Measurements from ENCODE around the gene MS4A3. TPM values are rescaled to one million over a fixed set of nuclear protein-coding genes. Genes with fewer than 3 reads are reported as not detected.
"Not testable (repeated sequence)": the region's sequence is repeated elsewhere in the genome, so short reads cannot be mapped to it uniquely, and the experiment has no call there.

Gene MS4A3
- total RNA-seq, 1 experiment from 2014 or later = not detected

GRCh38 chr11:60098508-60098907 is 42.0 kb downstream of the MS4A3 start:
- peaks cover 19% of the 10 kb centered on the region for H3K9me3 Mint-ChIP-seq (ENCODE audit: unreplicated experiment)
- H3K36me3 ChIP-seq (ENCODE audit: control insufficient read depth, insufficient read depth, low read length) = no peaks in the 10 kb centered on the region
- BruUV-seq (replicated peaks) = no TSS peak
- ChIA-PET POLR2A (no interaction called here), CTCF (interaction anchor here (0.7 kb wide), 1 partner anchor 30 kb away, joined by 7 read pairs; no protein-coding TSS in a partner anchor)
- no peaks in the 10 kb centered on the region for H3K9me3 ChIP-seq
- H3K36me3 Mint-ChIP-seq (ENCODE audit: insufficient read depth, unreplicated experiment) = no peaks in the 10 kb centered on the region
- intact Hi-C loops (cut with micrococcal nuclease; ENCODE audit: unreplicated experiment) = no loop called here
- no peak overlapping the region for H3K4me3 Mint-ChIP-seq (ENCODE audit: unreplicated experiment)
- H3K4me1 Mint-ChIP-seq (ENCODE audit: low read depth, unreplicated experiment) = peaks cover 16% of the 10 kb centered on the region
- no peaks in the 10 kb centered on the region for H3K27me3 Mint-ChIP-seq (ENCODE audit: insufficient read depth, unreplicated experiment)
- TF ChIP-seq CTCF (IDR thresholded peaks at IDR 0.05; ENCODE audit: insufficient read depth in 1 of 2, low read depth in 1 of 2, low read length in 1 of 2, severe bottlenecking in 1 of 2, unreplicated experiment in 1 of 2) = no peak
- peaks cover 15% of the 10 kb centered on the region for H3K4me1 ChIP-seq
- H3K4me3 ChIP-seq (ENCODE audit: low read depth, low read length) = no peak overlapping the region
- no peak overlapping the region for H3K27ac Mint-ChIP-seq (ENCODE audit: unreplicated experiment)
- no peaks in the 10 kb centered on the region for H3K27me3 ChIP-seq (replicated peaks; ENCODE audit: control insufficient read depth, insufficient read depth, low read length)
- no peak for DNase-seq

- no peak for DNase-seq
- Mint-ChIP-seq H3K27me3 (ENCODE audit: insufficient read depth, unreplicated experiment) (no peaks in the 10 kb centered on the region), H3K4me1 (ENCODE audit: low read depth, unreplicated experiment) (peaks cover 16% of the 10 kb centered on the region), H3K36me3 (ENCODE audit: insufficient read depth, unreplicated experiment) (no peaks in the 10 kb centered on the region), H3K4me3 (ENCODE audit: unreplicated experiment) (no peak overlapping the region), H3K9me3 (ENCODE audit: unreplicated experiment) (peaks cover 19% of the 10 kb centered on the region), H3K27ac (ENCODE audit: unreplicated experiment) (no peak overlapping the region)
- no peak overlapping the region for H3K4me3 ChIP-seq (ENCODE audit: low read depth, low read length)
- CTCF ChIA-PET = no interaction called here
- intact Hi-C loops (cut with micrococcal nuclease; ENCODE audit: unreplicated experiment) = no loop called here
- POLR2A ChIA-PET = no interaction called here
- H3K36me3 ChIP-seq (ENCODE audit: control insufficient read depth, insufficient read depth, low read length) = no peaks in the 10 kb centered on the region
- H3K4me1 ChIP-seq = peaks cover 15% of the 10 kb centered on the region
- no TSS peak for BruUV-seq (replicated peaks)
- no peaks in the 10 kb centered on the region for H3K27me3 ChIP-seq (replicated peaks; ENCODE audit: control insufficient read depth, insufficient read depth, low read length)
- no peak for TF ChIP-seq CTCF (IDR thresholded peaks at IDR 0.05; ENCODE audit: insufficient read depth in 1 of 2, low read depth in 1 of 2, low read length in 1 of 2, severe bottlenecking in 1 of 2, unreplicated experiment in 1 of 2)
- H3K9me3 ChIP-seq = no peaks in the 10 kb centered on the region
These were observed 44.1 kb downstream of the MS4A3 start for GRCh38 chr11:60100516-60100915.

GRCh38 chr11:60101368-60101767 is 44.9 kb downstream of the MS4A3 start:
- H3K36me3 ChIP-seq (ENCODE audit: control insufficient read depth, insufficient read depth, low read length); H3K27me3 Mint-ChIP-seq (ENCODE audit: insufficient read depth, unreplicated experiment); H3K4me3 Mint-ChIP-seq (ENCODE audit: unreplicated experiment); H3K27ac Mint-ChIP-seq (ENCODE audit: unreplicated experiment); BruUV-seq (replicated peaks); DNase-seq; CTCF ChIA-PET; H3K36me3 Mint-ChIP-seq (ENCODE audit: insufficient read depth, unreplicated experiment); H3K27me3 ChIP-seq (replicated peaks; ENCODE audit: control insufficient read depth, insufficient read depth, low read length); POLR2A ChIA-PET; H3K4me3 ChIP-seq (ENCODE audit: low read depth, low read length); H3K9me3 ChIP-seq; intact Hi-C loops (cut with micrococcal nuclease; ENCODE audit: unreplicated experiment): not testable (repeated sequence)
- Mint-ChIP-seq H3K9me3 (ENCODE audit: unreplicated experiment) (peaks cover 12% of the 10 kb centered on the region), H3K4me1 (ENCODE audit: low read depth, unreplicated experiment) (peaks cover 16% of the 10 kb centered on the region)
- H3K4me1 ChIP-seq = peaks cover 15% of the 10 kb centered on the region

- H3K36me3 Mint-ChIP-seq (ENCODE audit: insufficient read depth, unreplicated experiment); CTCF ChIA-PET; DNase-seq; intact Hi-C loops (cut with micrococcal nuclease; ENCODE audit: unreplicated experiment); H3K27me3 Mint-ChIP-seq (ENCODE audit: insufficient read depth, unreplicated experiment); H3K4me1 Mint-ChIP-seq (ENCODE audit: low read depth, unreplicated experiment); BruUV-seq (replicated peaks); H3K4me1 ChIP-seq; H3K4me3 Mint-ChIP-seq (ENCODE audit: unreplicated experiment); H3K27me3 ChIP-seq (replicated peaks; ENCODE audit: control insufficient read depth, insufficient read depth, low read length); H3K4me3 ChIP-seq (ENCODE audit: low read depth, low read length); H3K27ac Mint-ChIP-seq (ENCODE audit: unreplicated experiment); H3K36me3 ChIP-seq (ENCODE audit: control insufficient read depth, insufficient read depth, low read length); H3K9me3 ChIP-seq; POLR2A ChIA-PET: not testable (repeated sequence)
- H3K9me3 Mint-ChIP-seq (ENCODE audit: unreplicated experiment) = peaks cover 14% of the 10 kb centered on the region
These were observed 48.1 kb downstream of the MS4A3 start for GRCh38 chr11:60104471-60105115.

GRCh38 chr11:60108631-60109030 is 52.2 kb downstream of the MS4A3 start:
- H3K4me3 Mint-ChIP-seq (ENCODE audit: unreplicated experiment); H3K9me3 ChIP-seq; H3K4me3 ChIP-seq (ENCODE audit: low read depth, low read length); H3K36me3 ChIP-seq (ENCODE audit: control insufficient read depth, insufficient read depth, low read length); H3K27ac Mint-ChIP-seq (ENCODE audit: unreplicated experiment); POLR2A ChIA-PET; H3K4me1 Mint-ChIP-seq (ENCODE audit: low read depth, unreplicated experiment); intact Hi-C loops (cut with micrococcal nuclease; ENCODE audit: unreplicated experiment); H3K27me3 Mint-ChIP-seq (ENCODE audit: insufficient read depth, unreplicated experiment); DNase-seq; H3K36me3 Mint-ChIP-seq (ENCODE audit: insufficient read depth, unreplicated experiment); CTCF ChIA-PET; H3K27me3 ChIP-seq (replicated peaks; ENCODE audit: control insufficient read depth, insufficient read depth, low read length); H3K4me1 ChIP-seq; BruUV-seq (replicated peaks): not testable (repeated sequence)
- H3K9me3 Mint-ChIP-seq (ENCODE audit: unreplicated experiment) = peaks cover 20% of the 10 kb centered on the region
